Brain microvascular endothelial cell (primary cell): ENCODE measurements around the gene SAFB.
A peak's percentile ranks its signal among the peaks of the same experiment; 100 is the strongest.

ENCODE experiments used
- DNase-seq: peaks from one replicate; pipeline ENCODE4 v3.0.0-alpha.2; 2020
- H3K27ac ChIP-seq: fragments of 250-450 bp; sonication (Bioruptor Pico); 2 replicates; pipeline ENCODE4 v1.5.1; 2020; ENCODE audit warnings: mild to moderate bottlenecking, moderate library complexity
- H3K27me3 ChIP-seq: fragments of 250-450 bp; sonication (Bioruptor Pico); replicated peaks from 2 replicates; pipeline ENCODE4 v1.5.1; 2020; ENCODE audit warnings: mild to moderate bottlenecking
- H3K36me3 ChIP-seq: fragments of 250-450 bp; sonication (Bioruptor Pico); replicated peaks from 2 replicates; pipeline ENCODE4 v1.5.1; 2020; ENCODE audit warnings: mild to moderate bottlenecking
- H3K4me3 ChIP-seq: 2 replicates; pipeline ENCODE4 v1.5.1; 2011; ENCODE audit warnings: low read depth, mild to moderate bottlenecking, control low read depth, low read length, moderate library complexity
- in situ Hi-C: cut with HindIII; loops from 2 replicates; pipeline ENCODE4 v1.10.0; 2017; ENCODE audit warnings: low sequenced_read_pairs, low pct_ligation_motif_present
- TF ChIP-seq, protein P1 (sequence below): IDR thresholded peaks from 2 replicates; pipeline ENCODE4 v1.5.1; 2011; ENCODE audit warnings: low read depth, mild to moderate bottlenecking, moderate library complexity, low read length, control low read depth, inconsistent platforms; ENCODE audit errors: missing control alignments

SAFB gene

DNA sequence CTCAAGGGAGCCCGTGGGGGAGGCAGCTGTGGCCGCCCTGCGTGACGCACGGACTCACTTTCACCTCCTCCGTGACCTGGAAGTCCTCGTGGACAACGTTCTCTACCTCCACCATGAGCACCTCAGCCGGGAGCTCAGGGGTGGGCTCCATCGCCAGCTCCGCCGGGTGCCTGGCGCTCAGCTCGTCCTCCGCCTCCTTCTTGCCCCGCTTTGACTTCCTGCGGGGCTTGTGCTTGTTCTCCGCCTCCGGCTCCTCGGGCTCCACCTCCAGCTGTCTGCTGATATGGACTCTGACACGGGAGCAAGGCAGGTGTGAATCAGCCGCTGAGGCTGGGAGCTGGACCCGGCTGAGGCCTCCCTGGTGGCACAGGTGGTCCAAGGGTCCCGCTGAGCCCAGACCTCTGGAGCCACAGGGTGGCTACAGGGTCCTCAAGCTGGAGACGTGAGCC, 88.9 kb downstream of the SAFB start:
- TF ChIP-seq, protein P1, sequence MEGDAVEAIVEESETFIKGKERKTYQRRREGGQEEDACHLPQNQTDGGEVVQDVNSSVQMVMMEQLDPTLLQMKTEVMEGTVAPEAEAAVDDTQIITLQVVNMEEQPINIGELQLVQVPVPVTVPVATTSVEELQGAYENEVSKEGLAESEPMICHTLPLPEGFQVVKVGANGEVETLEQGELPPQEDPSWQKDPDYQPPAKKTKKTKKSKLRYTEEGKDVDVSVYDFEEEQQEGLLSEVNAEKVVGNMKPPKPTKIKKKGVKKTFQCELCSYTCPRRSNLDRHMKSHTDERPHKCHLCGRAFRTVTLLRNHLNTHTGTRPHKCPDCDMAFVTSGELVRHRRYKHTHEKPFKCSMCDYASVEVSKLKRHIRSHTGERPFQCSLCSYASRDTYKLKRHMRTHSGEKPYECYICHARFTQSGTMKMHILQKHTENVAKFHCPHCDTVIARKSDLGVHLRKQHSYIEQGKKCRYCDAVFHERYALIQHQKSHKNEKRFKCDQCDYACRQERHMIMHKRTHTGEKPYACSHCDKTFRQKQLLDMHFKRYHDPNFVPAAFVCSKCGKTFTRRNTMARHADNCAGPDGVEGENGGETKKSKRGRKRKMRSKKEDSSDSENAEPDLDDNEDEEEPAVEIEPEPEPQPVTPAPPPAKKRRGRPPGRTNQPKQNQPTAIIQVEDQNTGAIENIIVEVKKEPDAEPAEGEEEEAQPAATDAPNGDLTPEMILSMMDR = no peak
- Histone ChIP-seq H3K27ac (no peak overlapping the region), H3K4me3 (no peak overlapping the region), H3K27me3 (no peaks in the 10 kb centered on the region), H3K36me3 (peaks cover 59% of the 10 kb centered on the region)
- in situ Hi-C loops = no loop called here
- DNase-seq = no peak

DNA sequence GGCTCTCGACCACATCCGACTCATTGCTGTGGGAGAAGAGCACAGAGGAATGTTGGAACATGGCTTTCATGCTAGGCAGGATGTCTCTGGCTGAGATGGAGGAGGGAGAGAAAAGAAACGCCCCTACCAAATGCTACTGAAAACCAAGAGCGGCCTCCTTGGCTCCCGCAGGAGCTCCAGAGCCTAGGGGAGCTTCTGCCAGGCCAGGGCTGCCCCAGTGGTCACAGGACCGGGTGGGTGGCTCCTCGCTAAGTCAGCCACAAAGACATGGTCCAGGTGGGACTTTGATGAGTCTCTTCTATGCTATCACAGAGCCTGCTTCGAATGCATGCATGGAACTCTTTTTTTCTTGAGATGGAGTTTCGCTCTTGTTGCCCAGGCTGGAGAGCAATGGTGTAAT, 90.3 kb downstream of the SAFB start:
- no peak for DNase-seq
- in situ Hi-C loops = no loop called here
- Histone ChIP-seq H3K27ac (no peak overlapping the region), H3K36me3 (peaks cover 45% of the 10 kb centered on the region), H3K4me3 (no peak overlapping the region), H3K27me3 (no peaks in the 10 kb centered on the region)
- TF ChIP-seq, protein P1 = no peak

DNA sequence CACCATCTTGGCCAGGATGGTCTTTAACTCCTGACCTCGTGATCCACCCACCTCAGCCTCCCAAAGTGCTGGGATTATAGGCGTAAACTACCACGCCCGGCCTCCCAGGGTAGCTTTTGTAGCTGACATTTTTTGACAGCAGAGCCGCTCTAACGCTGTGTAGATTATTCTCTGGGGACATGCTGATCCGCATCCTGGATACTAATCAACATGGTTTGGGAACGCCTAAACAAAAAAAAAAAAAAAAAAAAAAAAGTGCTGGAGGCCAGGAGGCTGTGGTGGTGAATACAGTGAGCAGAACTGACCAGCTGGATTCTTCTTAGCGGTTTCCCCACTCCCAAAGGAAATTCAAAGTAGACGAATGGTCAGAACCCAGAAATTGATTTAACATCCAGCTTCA, 91.9 kb downstream of the SAFB start:
- no peaks in the 10 kb centered on the region for H3K27me3 ChIP-seq
- peaks cover 42% of the 10 kb centered on the region for H3K36me3 ChIP-seq
- no peak overlapping the region for H3K27ac ChIP-seq
- H3K4me3 ChIP-seq = no peak overlapping the region
- no peak for DNase-seq
- TF ChIP-seq, protein P1 = no peak
- in situ Hi-C loops = no loop called here

DNA sequence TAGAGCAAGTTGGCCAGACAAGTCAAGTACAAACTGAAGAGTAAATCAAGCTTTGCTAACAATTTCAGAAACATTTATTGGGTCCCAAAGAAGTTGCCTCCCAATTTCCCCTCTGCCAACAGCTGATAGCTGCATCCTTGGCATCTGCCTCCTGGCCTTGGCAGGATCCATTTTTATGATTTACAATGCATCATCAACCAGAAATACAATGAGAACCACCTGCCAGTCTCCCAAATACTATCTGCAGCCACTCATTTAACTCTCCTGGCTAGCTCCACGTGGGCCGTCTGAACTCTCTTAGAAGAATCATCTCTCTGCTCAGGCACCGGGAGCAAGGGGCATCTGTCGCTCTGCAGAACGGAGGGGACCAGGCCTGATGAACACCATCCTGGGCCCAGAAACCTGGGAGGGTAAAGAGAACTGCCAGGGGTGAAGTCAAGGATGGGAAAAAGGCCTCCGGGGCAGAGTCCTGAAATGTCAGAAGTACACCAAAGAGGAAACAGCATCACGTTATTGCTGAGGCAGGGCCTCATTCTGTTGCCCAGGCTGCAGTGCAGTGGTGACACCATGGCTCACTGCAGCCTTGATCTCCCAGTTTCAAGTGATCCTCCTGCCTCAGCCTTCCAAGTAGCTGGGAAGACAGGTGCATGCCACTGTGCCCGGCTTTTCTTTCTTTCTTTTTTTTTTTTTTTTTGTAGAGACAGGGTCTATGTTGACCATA, 94.5 kb downstream of the SAFB start:
- TF ChIP-seq, protein P1 = no peak
- no peaks in the 10 kb centered on the region for H3K27me3 ChIP-seq
- peak overlapping the region; percentile 90 for H3K27ac ChIP-seq
- H3K4me3 ChIP-seq = no peak overlapping the region
- in situ Hi-C loops = no loop called here
- no peak for DNase-seq
- peaks cover 18% of the 10 kb centered on the region for H3K36me3 ChIP-seq
